Stimulated activated naive CD4-positive, alpha-beta T cell treated with Interleukin-2 at 50 U/mL for 16 hours (primary cell): ENCODE data around the gene PCDHGA6.

Source experiments
- DNase-seq: peaks from one replicate; lab custom pipeline; 2025; lab: John Stamatoyannopoulos, UW

PCDHGA6 gene

DNA sequence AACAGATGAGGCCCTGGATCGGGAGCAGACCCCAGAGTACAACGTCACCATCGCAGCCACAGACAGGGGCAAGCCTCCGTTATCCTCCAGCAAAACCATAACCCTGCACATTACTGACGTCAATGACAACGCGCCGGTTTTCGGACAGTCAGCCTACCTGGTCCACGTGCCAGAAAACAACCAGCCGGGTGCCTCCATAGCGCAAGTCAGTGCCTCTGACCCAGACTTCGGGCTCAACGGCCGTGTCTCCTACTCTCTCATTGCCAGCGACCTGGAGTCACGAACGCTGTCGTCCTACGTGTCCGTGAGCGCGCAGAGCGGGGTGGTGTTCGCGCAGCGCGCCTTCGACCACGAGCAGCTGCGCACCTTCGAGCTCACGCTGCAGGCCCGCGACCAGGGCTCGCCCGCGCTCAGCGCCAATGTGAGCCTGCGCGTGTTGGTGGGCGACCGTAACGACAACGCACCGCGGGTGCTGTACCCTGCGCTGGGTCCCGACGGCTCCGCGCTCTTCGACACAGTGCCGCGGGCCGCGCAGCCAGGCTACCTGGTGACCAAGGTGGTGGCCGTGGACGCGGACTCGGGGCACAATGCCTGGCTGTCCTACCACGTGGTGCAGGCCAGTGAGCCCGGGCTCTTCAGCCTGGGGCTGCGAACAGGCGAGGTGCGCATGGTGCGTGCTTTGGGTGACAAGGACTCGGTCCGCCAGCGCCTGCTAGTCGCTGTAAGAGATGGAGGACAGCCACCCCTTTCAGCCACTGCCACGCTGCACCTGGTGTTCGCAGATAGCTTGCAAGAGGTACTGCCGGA is 45.6 kb downstream of the PCDHGA6 start:
- DNase-seq = no peak

DNA sequence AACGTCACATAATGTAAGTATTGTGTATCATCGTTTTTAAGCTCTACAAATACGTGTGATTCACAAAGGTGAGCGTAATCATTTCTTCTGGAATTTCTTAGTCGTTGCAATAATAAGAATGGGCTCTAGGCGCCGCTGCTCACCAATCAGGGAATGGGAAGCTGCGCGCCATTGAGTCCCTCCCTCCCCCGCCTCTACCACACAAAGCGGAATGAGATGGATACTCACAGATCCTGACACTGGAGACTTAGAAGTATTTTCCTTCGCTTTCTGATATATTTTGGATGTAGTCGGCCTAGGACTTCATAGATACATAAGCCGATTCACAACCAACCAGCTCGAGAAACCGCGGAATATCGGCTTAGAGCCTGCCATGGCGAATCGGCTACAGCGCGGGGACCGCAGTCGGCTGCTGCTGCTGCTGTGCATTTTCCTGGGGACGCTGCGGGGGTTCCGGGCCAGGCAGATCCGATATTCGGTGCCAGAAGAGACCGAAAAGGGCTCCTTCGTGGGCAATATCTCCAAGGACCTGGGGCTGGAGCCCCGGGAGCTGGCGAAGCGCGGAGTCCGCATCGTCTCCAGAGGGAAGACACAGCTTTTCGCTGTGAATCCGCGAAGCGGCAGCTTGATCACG is 47.3 kb downstream of the PCDHGA6 start, which contains the start of gene PCDHGA11:
Gene PCDHGA11 (plus strand): TSS at position 197 of the 634 bp plus-strand sequence. CDS start 177 bp downstream, at position 374.
- DNase-seq = peak; percentile 15

GRCh38 chr5:141421489-141421855 is 47.8 kb downstream of the PCDHGA6 start:
- DNase-seq = no peak

DNA sequence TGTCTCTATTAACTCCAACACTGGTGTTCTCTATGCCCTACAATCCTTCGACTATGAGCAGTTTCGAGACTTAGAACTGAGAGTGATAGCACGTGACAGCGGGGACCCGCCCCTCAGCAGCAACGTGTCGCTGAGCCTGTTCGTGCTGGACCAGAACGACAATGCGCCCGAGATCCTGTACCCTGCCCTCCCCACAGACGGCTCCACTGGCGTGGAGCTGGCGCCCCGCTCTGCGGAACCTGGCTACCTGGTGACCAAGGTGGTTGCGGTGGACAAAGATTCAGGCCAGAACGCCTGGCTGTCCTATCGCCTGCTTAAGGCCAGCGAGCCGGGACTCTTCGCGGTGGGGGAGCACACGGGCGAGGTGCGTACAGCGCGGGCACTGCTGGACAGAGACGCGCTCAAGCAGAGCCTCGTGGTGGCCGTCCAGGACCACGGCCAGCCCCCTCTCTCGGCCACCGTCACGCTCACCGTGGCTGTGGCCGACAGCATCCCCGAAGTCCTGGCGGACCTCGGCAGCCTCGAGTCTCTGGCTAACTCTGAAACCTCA is 49.1 kb downstream of the PCDHGA6 start:
- no peak for DNase-seq

DNA sequence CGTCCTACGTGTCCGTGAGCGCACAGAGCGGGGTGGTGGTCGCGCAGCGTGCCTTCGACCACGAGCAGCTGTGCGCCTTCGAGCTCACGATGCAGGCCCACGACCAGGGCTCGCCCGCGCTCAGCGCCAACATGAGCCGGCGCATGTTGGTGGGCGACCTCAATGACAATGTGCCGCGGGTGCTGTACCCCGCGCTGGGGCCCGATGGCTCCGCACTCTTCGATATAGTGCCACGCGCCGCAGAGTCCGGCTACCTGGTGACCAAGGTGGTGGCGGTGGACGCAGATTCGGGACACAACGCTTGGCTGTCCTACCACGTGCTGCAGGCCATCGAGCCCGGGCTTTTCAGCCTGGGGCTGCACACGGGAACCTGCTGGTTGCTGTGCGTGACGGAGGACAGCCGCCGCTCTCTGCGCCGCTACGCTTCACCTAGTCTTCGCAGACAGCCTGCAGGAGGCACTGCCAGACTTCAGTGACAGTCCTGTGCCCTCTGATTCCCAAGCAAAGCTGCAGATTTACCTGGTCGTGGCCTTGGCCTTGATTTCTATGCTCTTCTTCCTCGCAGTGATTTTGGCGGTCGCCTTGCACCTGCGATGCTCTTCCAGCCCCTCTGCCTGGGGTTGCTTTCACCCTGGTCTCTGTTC is 54.2 kb downstream of the PCDHGA6 start:
- no peak for DNase-seq
